ENCODE data around the gene ARV1. TPM values are rescaled to one million over a fixed set of nuclear protein-coding genes. Genes with fewer than 3 reads are reported as not detected.
"Not testable (repeated sequence)": the region's sequence is repeated elsewhere in the genome, so short reads cannot be mapped to it uniquely, and the experiment has no call there.

The ARV1 gene
- total and polyA plus RNA-seq, 4 donors, result 24.1 to 40.4 (median 31.7) TPM

DNA sequence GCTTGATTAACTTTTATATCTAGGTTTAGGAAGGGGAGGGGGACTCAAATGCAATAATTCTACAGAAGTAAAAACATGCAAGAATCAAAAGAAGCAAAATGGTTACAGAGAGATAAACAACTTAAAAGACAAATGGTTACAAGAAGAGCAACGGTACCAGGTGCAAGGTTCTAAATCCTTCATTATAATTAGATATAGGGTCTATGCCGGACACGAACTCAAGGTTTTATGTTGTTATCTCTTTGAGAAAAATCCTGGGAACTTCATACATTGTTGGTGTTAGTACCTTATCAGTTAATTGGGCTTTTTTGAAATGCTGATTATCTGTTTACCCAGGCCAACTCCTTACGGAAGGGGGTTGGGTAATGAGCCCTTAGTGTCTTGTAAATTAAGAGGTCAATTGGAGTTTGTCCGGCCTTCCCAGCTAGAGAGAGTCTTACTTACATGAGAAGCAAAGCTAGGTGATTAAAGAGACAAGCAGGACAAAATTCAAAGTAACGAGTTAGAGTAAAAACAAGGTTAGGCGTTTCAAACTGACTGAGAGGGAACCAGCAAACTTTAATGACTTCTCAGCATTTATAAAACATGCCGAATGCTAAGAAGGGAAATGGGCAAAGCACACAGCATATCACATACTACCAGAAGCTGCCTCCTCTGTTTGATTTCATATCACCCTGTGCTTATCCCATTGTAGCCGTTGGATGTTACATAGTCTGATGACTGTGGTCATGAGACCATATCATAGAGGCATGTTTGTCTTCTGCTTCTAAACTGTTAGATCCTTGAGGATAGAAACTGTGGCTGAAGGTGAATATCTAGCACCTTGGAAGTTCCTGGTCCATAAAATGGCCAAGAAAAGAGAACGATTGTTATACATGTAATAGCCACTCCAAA is 6.0 kb downstream of the ARV1 start:
- not testable (repeated sequence) for H3K4me3 ChIP-seq (ENCODE audit: low read depth, low read length); DNase-seq (ENCODE audit: low read depth in 4 of 6, low spot score in 6 of 6); H3K27me3 ChIP-seq (ENCODE audit: control insufficient read depth, insufficient read depth, low read length); H3K4me1 ChIP-seq (ENCODE audit: control insufficient read depth, insufficient read depth, low read length); H3K27ac ChIP-seq (ENCODE audit: low read depth, low read length); H3K36me3 ChIP-seq (ENCODE audit: control insufficient read depth, insufficient read depth, low read length); H3K9me3 ChIP-seq (ENCODE audit: control insufficient read depth, insufficient read depth, low read length)
- 21% methylated on average over 3 of the region's 10 CpGs for WGBS (ENCODE audit: insufficient coverage)

- DNase-seq (ENCODE audit: low read depth in 4 of 6, low spot score in 6 of 6), result no peak
- WGBS (ENCODE audit: insufficient coverage), result 100% methylated on average over 3 of the region's 6 CpGs
- Histone ChIP-seq H3K27ac (ENCODE audit: low read depth, low read length) (no peak overlapping the region), H3K27me3 (ENCODE audit: control insufficient read depth, insufficient read depth, low read length) (no peaks in the 10 kb centered on the region), H3K4me1 (ENCODE audit: control insufficient read depth, insufficient read depth, low read length) (no peaks in the 10 kb centered on the region), H3K4me3 (ENCODE audit: low read depth, low read length) (no peak overlapping the region), H3K36me3 (ENCODE audit: control insufficient read depth, insufficient read depth, low read length) (peaks cover 6% of the 10 kb centered on the region), H3K9me3 (ENCODE audit: control insufficient read depth, insufficient read depth, low read length) (no peaks in the 10 kb centered on the region)
Measured at GRCh38 chr1:230985711-230986110, 6.8 kb downstream of the ARV1 start.

DNA sequence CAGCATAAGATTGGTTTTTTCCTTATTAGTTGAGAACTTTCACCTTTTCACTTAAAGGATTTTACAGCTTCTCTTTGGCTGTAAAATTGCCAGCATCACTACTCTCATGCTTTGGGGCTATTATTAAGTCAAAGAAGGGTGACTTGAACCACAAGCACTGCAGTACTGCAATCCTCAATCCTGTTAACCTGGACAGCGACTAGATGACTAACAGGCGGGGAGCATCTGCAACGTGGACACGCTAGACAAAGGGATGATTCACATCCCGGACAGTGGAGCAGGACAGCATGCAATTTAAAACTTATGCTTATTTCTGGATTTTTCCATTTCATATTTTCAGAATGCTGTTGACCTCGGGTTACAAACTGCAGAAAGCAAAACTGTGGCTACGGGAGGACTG is 8.1 kb downstream of the ARV1 start:
- H3K9me3 ChIP-seq (ENCODE audit: control insufficient read depth, insufficient read depth, low read length), result no peaks in the 10 kb centered on the region
- H3K4me1 ChIP-seq (ENCODE audit: control insufficient read depth, insufficient read depth, low read length), result peaks cover 3% of the 10 kb centered on the region
- no peaks in the 10 kb centered on the region for H3K27me3 ChIP-seq (ENCODE audit: control insufficient read depth, insufficient read depth, low read length)
- no peak overlapping the region for H3K27ac ChIP-seq (ENCODE audit: low read depth, low read length)
- peaks cover 11% of the 10 kb centered on the region for H3K36me3 ChIP-seq (ENCODE audit: control insufficient read depth, insufficient read depth, low read length)
- no peak overlapping the region for H3K4me3 ChIP-seq (ENCODE audit: low read depth, low read length)
- DNase-seq (ENCODE audit: low read depth in 4 of 6, low spot score in 6 of 6), result no peak
- WGBS (ENCODE audit: insufficient coverage), result 93% methylated on average over 3 of the region's 7 CpGs

DNA sequence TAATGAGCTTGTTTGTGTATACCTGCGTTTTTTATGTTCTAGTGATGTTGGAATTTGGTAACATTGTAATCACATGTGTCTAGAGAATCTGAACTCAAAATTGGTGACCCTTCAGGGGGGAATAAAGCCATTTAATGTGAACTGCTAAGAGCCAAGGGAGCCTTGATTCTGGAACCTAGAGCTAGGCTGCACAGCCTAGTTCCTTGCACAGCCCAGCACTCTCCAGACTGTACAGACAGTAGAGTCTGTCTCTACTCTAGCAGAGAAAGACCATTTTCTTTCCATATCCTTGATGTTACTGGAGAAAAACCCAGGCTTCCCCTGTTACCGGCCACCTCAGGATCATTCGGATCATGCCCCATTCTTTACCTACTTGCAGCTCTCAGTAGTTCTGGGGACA is 8.6 kb downstream of the ARV1 start:
- Histone ChIP-seq H3K27ac (ENCODE audit: low read depth, low read length) (no peak overlapping the region), H3K4me1 (ENCODE audit: control insufficient read depth, insufficient read depth, low read length) (peaks cover 3% of the 10 kb centered on the region), H3K4me3 (ENCODE audit: low read depth, low read length) (no peak overlapping the region), H3K27me3 (ENCODE audit: control insufficient read depth, insufficient read depth, low read length) (no peaks in the 10 kb centered on the region), H3K9me3 (ENCODE audit: control insufficient read depth, insufficient read depth, low read length) (no peaks in the 10 kb centered on the region), H3K36me3 (ENCODE audit: control insufficient read depth, insufficient read depth, low read length) (peaks cover 11% of the 10 kb centered on the region)
- 89% methylated on average over 3 of the region's 3 CpGs for WGBS (ENCODE audit: insufficient coverage)
- DNase-seq (ENCODE audit: low read depth in 4 of 6, low spot score in 6 of 6), result no peak

DNA sequence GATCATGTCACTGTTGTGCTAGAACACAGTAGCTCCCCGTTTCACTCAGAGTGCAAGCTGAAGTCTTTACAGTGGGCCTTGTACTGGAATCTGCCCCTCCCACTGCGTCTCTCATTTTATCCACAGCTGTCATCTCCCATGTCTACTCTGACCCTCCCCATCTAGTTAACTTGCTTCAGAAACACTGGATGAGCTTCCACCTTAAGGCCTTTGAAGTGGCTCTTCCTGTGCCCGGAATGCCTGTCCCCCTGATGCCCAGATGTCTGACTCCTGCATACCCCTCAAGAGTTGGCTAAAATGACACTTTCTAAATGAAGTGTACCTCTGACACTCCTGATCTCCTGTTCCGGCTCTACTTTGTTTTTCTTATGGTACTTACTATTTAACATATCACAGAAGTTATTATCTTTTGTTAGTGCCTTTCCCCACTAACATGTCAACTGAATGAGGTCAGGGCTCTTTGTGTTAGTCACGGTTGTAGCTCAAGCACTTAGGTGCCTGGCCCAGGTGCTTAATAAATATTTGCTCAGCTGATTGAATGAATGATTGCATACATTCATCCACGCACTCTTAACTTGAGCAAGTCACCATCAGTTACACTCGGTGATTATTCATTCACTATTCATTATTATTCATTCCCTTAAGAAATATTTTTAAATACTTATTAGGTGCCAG is 13.3 kb downstream of the ARV1 start:
- H3K9me3 ChIP-seq (ENCODE audit: control insufficient read depth, insufficient read depth, low read length), result no peaks in the 10 kb centered on the region
- DNase-seq (ENCODE audit: low read depth in 4 of 6, low spot score in 6 of 6), result peak in 1 of 6 donors; percentile 44
- 77% methylated on average over 3 of the region's 7 CpGs for WGBS (ENCODE audit: insufficient coverage)
- H3K4me3 ChIP-seq (ENCODE audit: low read depth, low read length), result no peak overlapping the region
- H3K4me1 ChIP-seq (ENCODE audit: control insufficient read depth, insufficient read depth, low read length), result peaks cover 3% of the 10 kb centered on the region
- H3K27ac ChIP-seq (ENCODE audit: low read depth, low read length), result peak overlapping the region; percentile 5
- no peaks in the 10 kb centered on the region for H3K27me3 ChIP-seq (ENCODE audit: control insufficient read depth, insufficient read depth, low read length)
- peaks cover 19% of the 10 kb centered on the region for H3K36me3 ChIP-seq (ENCODE audit: control insufficient read depth, insufficient read depth, low read length)

DNA sequence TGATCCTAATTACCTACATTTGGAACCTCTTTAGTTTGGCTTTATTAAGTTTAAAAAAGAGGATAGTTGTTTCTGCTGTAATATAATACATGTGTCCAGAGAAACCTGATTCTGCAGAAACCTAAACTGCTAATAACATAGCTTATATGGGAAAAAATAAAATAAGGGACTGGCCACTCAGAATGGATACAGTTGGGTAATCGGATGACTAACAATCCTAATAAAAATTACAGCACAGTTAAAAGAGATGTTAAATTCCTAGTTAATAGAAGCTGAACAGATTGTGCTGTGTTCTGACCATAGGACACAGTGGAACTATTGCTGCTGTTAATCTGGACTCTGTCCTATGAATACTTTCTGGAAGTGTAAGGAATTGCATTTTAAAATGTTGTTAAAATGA is 16.0 kb downstream of the ARV1 start:
- DNase-seq (ENCODE audit: low read depth in 4 of 6, low spot score in 6 of 6), result no peak
- WGBS (ENCODE audit: insufficient coverage), result no CpG with 5 or more reads among the region's 1 CpG
- Histone ChIP-seq H3K27me3 (ENCODE audit: control insufficient read depth, insufficient read depth, low read length) (no peaks in the 10 kb centered on the region), H3K4me1 (ENCODE audit: control insufficient read depth, insufficient read depth, low read length) (peaks cover 3% of the 10 kb centered on the region), H3K27ac (ENCODE audit: low read depth, low read length) (no peak overlapping the region), H3K4me3 (ENCODE audit: low read depth, low read length) (no peak overlapping the region), H3K36me3 (ENCODE audit: control insufficient read depth, insufficient read depth, low read length) (peaks cover 44% of the 10 kb centered on the region), H3K9me3 (ENCODE audit: control insufficient read depth, insufficient read depth, low read length) (no peaks in the 10 kb centered on the region)

GRCh38 chr1:231000201-231000600 is 21.3 kb downstream of the ARV1 start:
- H3K4me1 ChIP-seq (ENCODE audit: control insufficient read depth, insufficient read depth, low read length), result no peaks in the 10 kb centered on the region
- H3K36me3 ChIP-seq (ENCODE audit: control insufficient read depth, insufficient read depth, low read length), result peaks cover 48% of the 10 kb centered on the region
- H3K9me3 ChIP-seq (ENCODE audit: control insufficient read depth, insufficient read depth, low read length), result peaks cover 9% of the 10 kb centered on the region
- no peak overlapping the region for H3K27ac ChIP-seq (ENCODE audit: low read depth, low read length)
- no peak overlapping the region for H3K4me3 ChIP-seq (ENCODE audit: low read depth, low read length)
- DNase-seq (ENCODE audit: low read depth in 4 of 6, low spot score in 6 of 6), result no peak
- H3K27me3 ChIP-seq (ENCODE audit: control insufficient read depth, insufficient read depth, low read length), result no peaks in the 10 kb centered on the region
- WGBS (ENCODE audit: insufficient coverage), result no CpG with 5 or more reads among the region's 4 CpGs

DNA sequence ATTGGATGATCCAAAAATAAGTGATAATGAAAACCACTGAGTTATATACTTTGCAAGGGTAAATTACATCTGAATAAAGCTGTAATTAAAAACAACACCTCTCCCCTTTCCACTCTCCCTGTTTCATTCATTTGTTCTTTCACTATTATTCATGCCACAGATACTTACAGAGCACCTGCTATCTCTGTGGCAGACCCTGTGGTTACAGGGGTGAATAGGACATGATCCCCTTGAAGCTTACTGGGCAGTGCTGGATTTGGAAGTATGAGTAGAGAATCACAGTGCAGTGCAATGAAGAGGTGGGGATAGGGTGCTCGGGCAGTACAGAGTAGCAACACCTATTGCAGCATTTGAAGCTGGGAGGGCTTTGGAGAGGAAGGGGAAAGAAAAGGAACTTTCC is 21.7 kb downstream of the ARV1 start:
- WGBS (ENCODE audit: insufficient coverage), result 94% methylated on average over 1 of the region's 1 CpG
- Histone ChIP-seq H3K36me3 (ENCODE audit: control insufficient read depth, insufficient read depth, low read length) (peaks cover 48% of the 10 kb centered on the region), H3K4me3 (ENCODE audit: low read depth, low read length) (no peak overlapping the region), H3K4me1 (ENCODE audit: control insufficient read depth, insufficient read depth, low read length) (no peaks in the 10 kb centered on the region), H3K27ac (ENCODE audit: low read depth, low read length) (no peak overlapping the region), H3K27me3 (ENCODE audit: control insufficient read depth, insufficient read depth, low read length) (no peaks in the 10 kb centered on the region), H3K9me3 (ENCODE audit: control insufficient read depth, insufficient read depth, low read length) (peaks cover 9% of the 10 kb centered on the region)
- no peak for DNase-seq (ENCODE audit: low read depth in 4 of 6, low spot score in 6 of 6)

DNA sequence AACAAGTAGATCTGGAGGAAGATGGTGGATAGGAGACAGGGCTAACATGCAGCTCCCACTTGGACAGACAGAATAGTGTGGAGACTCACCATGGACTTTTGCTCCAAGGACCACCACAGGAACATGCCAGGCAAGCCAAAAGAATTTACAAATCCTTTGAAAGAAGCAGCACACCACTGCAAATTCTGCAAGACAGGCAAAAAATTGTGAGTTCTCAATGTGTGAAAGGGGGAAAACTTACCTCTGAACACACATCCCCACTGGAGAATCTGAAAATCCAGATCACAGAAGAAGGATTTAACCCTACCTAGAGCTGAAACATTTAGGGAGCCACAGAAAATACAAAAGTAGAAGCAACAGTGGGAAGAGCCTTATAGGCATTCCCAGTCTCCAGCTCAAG is 23.0 kb downstream of the ARV1 start:
- H3K4me1 ChIP-seq (ENCODE audit: control insufficient read depth, insufficient read depth, low read length), result no peaks in the 10 kb centered on the region
- no peak overlapping the region for H3K27ac ChIP-seq (ENCODE audit: low read depth, low read length)
- DNase-seq (ENCODE audit: low read depth in 4 of 6, low spot score in 6 of 6), result no peak
- H3K9me3 ChIP-seq (ENCODE audit: control insufficient read depth, insufficient read depth, low read length), result peaks cover 11% of the 10 kb centered on the region
- peaks cover 42% of the 10 kb centered on the region for H3K36me3 ChIP-seq (ENCODE audit: control insufficient read depth, insufficient read depth, low read length)
- H3K4me3 ChIP-seq (ENCODE audit: low read depth, low read length), result no peak overlapping the region
- no peaks in the 10 kb centered on the region for H3K27me3 ChIP-seq (ENCODE audit: control insufficient read depth, insufficient read depth, low read length)

- H3K36me3 ChIP-seq (ENCODE audit: control insufficient read depth, insufficient read depth, low read length); DNase-seq (ENCODE audit: low read depth in 4 of 6, low spot score in 6 of 6); H3K4me1 ChIP-seq (ENCODE audit: control insufficient read depth, insufficient read depth, low read length); H3K27ac ChIP-seq (ENCODE audit: low read depth, low read length); H3K4me3 ChIP-seq (ENCODE audit: low read depth, low read length); H3K27me3 ChIP-seq (ENCODE audit: control insufficient read depth, insufficient read depth, low read length): not testable (repeated sequence)
- peaks cover 13% of the 10 kb centered on the region for H3K9me3 ChIP-seq (ENCODE audit: control insufficient read depth, insufficient read depth, low read length)
- WGBS (ENCODE audit: insufficient coverage), result no CpG with 5 or more reads among the region's 1 CpG
Measured at GRCh38 chr1:231007535-231007934, 28.6 kb downstream of the ARV1 start.

Measured in spinal cord (tissue), 10 donors.